DND-41 (cell line): ENCODE data around the gene DACT3.

ENCODE experiments used
- ATAC-seq: fragments of 200-7000 bp; cut with Tn5 transposase; 3 replicates; pipeline ENCODE4 v1.9.1; 2021; ENCODE audit warnings: low read depth; ENCODE audit not compliant: insufficient read depth
- DNase-seq: peaks from one replicate; pipeline ENCODE4 v3.0.0-alpha.2; 2020
- H2AFZ ChIP-seq: 2 replicates; pipeline ENCODE4 v1.6.0; 2012; ENCODE audit warnings: low read depth, low read length
- H3K27ac ChIP-seq: 2 replicates; pipeline ENCODE4 v1.5.1; 2012; ENCODE audit warnings: low read length, inconsistent platforms
- H3K27me3 ChIP-seq: fragments of 200-600 bp; sonication (generic); 2 replicates; pipeline ENCODE4 v1.6.0; 2012; ENCODE audit warnings: low read length, mild to moderate bottlenecking, inconsistent platforms; ENCODE audit not compliant: insufficient read depth, poor library complexity
- H3K36me3 ChIP-seq: 2 replicates; pipeline ENCODE4 v1.5.1; 2012; ENCODE audit warnings: low read length, inconsistent platforms; ENCODE audit not compliant: insufficient read depth
- H3K4me1 ChIP-seq: 2 replicates; pipeline ENCODE4 v1.5.1; 2012; ENCODE audit warnings: mild to moderate bottlenecking, low read length; ENCODE audit not compliant: insufficient read depth
- H3K4me2 ChIP-seq: 2 replicates; pipeline ENCODE4 v1.6.0; 2012; ENCODE audit warnings: mild to moderate bottlenecking, moderate library complexity, low read length, inconsistent platforms; ENCODE audit not compliant: insufficient read depth
- H3K4me3 ChIP-seq, 2 experiments: fragments of 200-600 bp in 1 of 2; shearing (Covaris generic) in 1 of 2; 2 replicates each; pipeline ENCODE4 v1.5.1; 2012 to 2016; ENCODE audit warnings: inconsistent platforms in 2 of 2, low read length in 2 of 2, mild to moderate bottlenecking in 2 of 2, low read depth in 1 of 2, moderate library complexity in 1 of 2
- H3K79me2 ChIP-seq: 2 replicates; pipeline ENCODE4 v1.6.0; 2012; ENCODE audit warnings: low read length, inconsistent platforms; ENCODE audit not compliant: insufficient read depth
- H3K9ac ChIP-seq: 2 replicates; pipeline ENCODE4 v1.6.0; 2012; ENCODE audit warnings: low read depth, mild to moderate bottlenecking, inconsistent platforms, low read length, moderate library complexity
- H3K9me3 ChIP-seq: 2 replicates; pipeline ENCODE4 v1.5.1; 2012; ENCODE audit warnings: low read length, moderate library complexity, mild to moderate bottlenecking, inconsistent platforms; ENCODE audit not compliant: insufficient read depth, severe bottlenecking
- H4K20me1 ChIP-seq: 2 replicates; pipeline ENCODE4 v1.6.0; 2012; ENCODE audit warnings: low read length; ENCODE audit not compliant: insufficient read depth
- EZH2 ChIP-seq: IDR thresholded peaks from 3 replicates; pipeline ENCODE4 v1.6.1; 2012; ENCODE audit warnings: borderline replicate concordance, low read depth, mild to moderate bottlenecking, moderate library complexity, low read length, inconsistent platforms; ENCODE audit not compliant: severe bottlenecking
- TF ChIP-seq, protein P1 (sequence below): IDR thresholded peaks from 2 replicates; pipeline ENCODE4 v1.5.1; 2012; ENCODE audit warnings: borderline replicate concordance, low read length, moderate library complexity, mild to moderate bottlenecking; ENCODE audit not compliant: poor library complexity, severe bottlenecking; ENCODE audit errors: extremely low read depth

The DACT3 gene

DNA sequence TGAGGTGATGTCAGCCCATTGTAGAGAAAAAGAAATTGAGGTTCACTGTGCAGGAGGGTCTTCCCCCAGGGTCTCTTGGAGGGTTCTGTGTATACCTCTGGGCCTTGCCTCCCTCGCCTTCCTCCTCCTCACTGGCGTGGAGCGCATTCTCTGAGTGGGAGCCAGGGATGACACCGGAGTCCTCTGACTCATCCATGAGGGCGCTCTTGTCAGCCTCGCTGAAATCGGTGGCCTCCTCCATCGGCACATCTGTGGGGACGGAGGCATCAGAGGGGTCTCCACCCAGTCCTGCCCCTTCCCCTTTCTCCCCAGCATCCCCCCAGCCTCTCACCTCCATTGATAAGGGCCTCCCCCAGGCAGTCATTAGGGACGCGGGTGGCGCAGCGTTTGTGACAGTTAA, 39.7 kb upstream of the DACT3 start:
- Histone ChIP-seq H2AFZ (no peak overlapping the region), H3K79me2 (peaks cover 7% of the 10 kb centered on the region), H3K4me3 (no peak overlapping the region), H3K27ac (no peak overlapping the region), H3K4me1 (no peaks in the 10 kb centered on the region), H3K9ac (no peak overlapping the region), H3K36me3 (peaks cover 90% of the 10 kb centered on the region), H3K4me2 (no peak overlapping the region), H3K9me3 (no peaks in the 10 kb centered on the region), H4K20me1 (peaks cover 33% of the 10 kb centered on the region), H3K27me3 (no peaks in the 10 kb centered on the region)
- no peak for DNase-seq
- ATAC-seq, result no peak
- TF ChIP-seq, protein P1, sequence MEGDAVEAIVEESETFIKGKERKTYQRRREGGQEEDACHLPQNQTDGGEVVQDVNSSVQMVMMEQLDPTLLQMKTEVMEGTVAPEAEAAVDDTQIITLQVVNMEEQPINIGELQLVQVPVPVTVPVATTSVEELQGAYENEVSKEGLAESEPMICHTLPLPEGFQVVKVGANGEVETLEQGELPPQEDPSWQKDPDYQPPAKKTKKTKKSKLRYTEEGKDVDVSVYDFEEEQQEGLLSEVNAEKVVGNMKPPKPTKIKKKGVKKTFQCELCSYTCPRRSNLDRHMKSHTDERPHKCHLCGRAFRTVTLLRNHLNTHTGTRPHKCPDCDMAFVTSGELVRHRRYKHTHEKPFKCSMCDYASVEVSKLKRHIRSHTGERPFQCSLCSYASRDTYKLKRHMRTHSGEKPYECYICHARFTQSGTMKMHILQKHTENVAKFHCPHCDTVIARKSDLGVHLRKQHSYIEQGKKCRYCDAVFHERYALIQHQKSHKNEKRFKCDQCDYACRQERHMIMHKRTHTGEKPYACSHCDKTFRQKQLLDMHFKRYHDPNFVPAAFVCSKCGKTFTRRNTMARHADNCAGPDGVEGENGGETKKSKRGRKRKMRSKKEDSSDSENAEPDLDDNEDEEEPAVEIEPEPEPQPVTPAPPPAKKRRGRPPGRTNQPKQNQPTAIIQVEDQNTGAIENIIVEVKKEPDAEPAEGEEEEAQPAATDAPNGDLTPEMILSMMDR, result no peak
- no peak for TF ChIP-seq EZH2

- no peak overlapping the region for H2AFZ ChIP-seq
- H3K27ac ChIP-seq, result no peak overlapping the region
- ATAC-seq (no peak; the same call in 2 of the 3 replicates), DNase-seq (no peak)
- H4K20me1 ChIP-seq, result peaks cover 20% of the 10 kb centered on the region
- H3K9me3 ChIP-seq, result no peaks in the 10 kb centered on the region
- H3K4me3 ChIP-seq, result no peak overlapping the region
- no peaks in the 10 kb centered on the region for H3K79me2 ChIP-seq
- no peaks in the 10 kb centered on the region for H3K4me1 ChIP-seq
- H3K27me3 ChIP-seq, result no peaks in the 10 kb centered on the region
- no peak overlapping the region for H3K9ac ChIP-seq
- no peak overlapping the region for H3K4me2 ChIP-seq
- H3K36me3 ChIP-seq, result peaks cover 95% of the 10 kb centered on the region
- TF ChIP-seq EZH2, result no peak
- TF ChIP-seq, protein P1, result no peak
Observed at GRCh38 chr19:46698395-46699321, 37.7 kb upstream of the DACT3 start.

DNA sequence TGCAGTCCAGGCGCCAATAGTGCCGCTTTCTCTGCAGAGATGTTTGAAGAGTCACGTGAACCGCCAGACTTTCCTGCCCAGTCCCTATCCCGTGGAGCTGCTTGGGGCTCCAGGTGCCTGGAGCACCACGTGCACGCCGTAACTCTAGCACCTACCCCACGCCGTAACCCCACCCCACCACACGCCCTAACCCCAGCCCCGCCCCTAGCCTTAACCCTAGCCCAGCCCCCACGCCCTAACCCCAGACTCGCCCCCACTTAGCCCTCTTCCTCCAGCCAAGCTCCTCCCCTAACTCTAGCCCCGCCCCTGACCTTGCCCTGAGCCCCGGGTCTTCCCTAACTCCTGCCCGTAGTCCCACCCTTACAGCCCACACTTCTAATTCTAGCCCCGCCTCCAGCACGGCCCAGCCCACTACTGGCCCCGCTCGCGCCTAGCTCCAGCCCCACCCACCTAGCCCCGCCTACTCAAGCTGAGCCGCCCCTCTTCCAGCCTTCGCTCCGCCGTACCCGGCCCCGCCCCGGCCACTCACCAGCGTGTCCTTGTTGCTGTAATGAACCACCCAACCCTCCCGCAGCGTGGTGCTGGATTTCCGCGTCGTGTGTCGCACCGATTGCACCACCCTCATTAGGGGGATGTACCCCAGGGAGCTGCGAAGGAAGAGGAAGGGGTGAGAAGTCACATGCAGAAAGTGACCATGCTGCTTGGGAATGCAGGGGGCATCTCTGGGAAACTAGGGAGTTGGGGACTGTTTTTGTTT, 36.4 kb upstream of the DACT3 start:
- H3K27ac ChIP-seq, result no peak overlapping the region
- peak; percentile 67 for ATAC-seq
- no peaks in the 10 kb centered on the region for H3K79me2 ChIP-seq
- H3K4me3 ChIP-seq, result no peak overlapping the region
- peak; percentile 58 for DNase-seq
- no peaks in the 10 kb centered on the region for H3K27me3 ChIP-seq
- H2AFZ ChIP-seq, result no peak overlapping the region
- peaks cover 95% of the 10 kb centered on the region for H3K36me3 ChIP-seq
- peaks cover 26% of the 10 kb centered on the region for H4K20me1 ChIP-seq
- H3K9me3 ChIP-seq, result no peaks in the 10 kb centered on the region
- H3K4me2 ChIP-seq, result no peak overlapping the region
- no peak overlapping the region for H3K9ac ChIP-seq
- H3K4me1 ChIP-seq, result no peaks in the 10 kb centered on the region
- TF ChIP-seq, protein P1, result no peak
